Nephron (organoid): Measurements from ENCODE around the gene LRFN2.

Experiments used
- H3K27ac Mint-ChIP-seq, 3 experiments: 2 replicates each; pipeline ENCODE4 v1.8.0; 2020; ENCODE audit warnings: mixed read lengths in 3 of 3, mild to moderate bottlenecking in 2 of 3, moderate library complexity in 1 of 3
- H3K27me3 Mint-ChIP-seq: 2 replicates; pipeline ENCODE4 v1.8.0; 2021; ENCODE audit warnings: low read depth, mild to moderate bottlenecking, moderate library complexity, mixed read lengths
- H3K36me3 Mint-ChIP-seq: 2 replicates; pipeline ENCODE4 v1.8.0; 2020; ENCODE audit warnings: low read depth, mixed read lengths
- H3K4me1 Mint-ChIP-seq: 2 replicates; pipeline ENCODE4 v1.8.0; 2020; ENCODE audit warnings: mixed read lengths
- H3K4me3 Mint-ChIP-seq, 3 experiments: 2 replicates each; pipeline ENCODE4 v1.8.0; 2020; ENCODE audit warnings: mild to moderate bottlenecking in 3 of 3, mixed read lengths in 3 of 3, moderate library complexity in 2 of 3
- H3K9me3 Mint-ChIP-seq: 2 replicates; pipeline ENCODE4 v1.8.0; 2020; ENCODE audit warnings: mixed read lengths
- TF ChIP-seq, protein P1 (sequence below), 3 experiments: fragments of 200-600 bp; sonication (generic); IDR thresholded peaks; one replicate each; pipeline ENCODE4 v1.5.0; 2021; ENCODE audit warnings: antibody characterized with exemption in 3 of 3; ENCODE audit not compliant: unreplicated experiment in 3 of 3

LRFN2 gene

DNA sequence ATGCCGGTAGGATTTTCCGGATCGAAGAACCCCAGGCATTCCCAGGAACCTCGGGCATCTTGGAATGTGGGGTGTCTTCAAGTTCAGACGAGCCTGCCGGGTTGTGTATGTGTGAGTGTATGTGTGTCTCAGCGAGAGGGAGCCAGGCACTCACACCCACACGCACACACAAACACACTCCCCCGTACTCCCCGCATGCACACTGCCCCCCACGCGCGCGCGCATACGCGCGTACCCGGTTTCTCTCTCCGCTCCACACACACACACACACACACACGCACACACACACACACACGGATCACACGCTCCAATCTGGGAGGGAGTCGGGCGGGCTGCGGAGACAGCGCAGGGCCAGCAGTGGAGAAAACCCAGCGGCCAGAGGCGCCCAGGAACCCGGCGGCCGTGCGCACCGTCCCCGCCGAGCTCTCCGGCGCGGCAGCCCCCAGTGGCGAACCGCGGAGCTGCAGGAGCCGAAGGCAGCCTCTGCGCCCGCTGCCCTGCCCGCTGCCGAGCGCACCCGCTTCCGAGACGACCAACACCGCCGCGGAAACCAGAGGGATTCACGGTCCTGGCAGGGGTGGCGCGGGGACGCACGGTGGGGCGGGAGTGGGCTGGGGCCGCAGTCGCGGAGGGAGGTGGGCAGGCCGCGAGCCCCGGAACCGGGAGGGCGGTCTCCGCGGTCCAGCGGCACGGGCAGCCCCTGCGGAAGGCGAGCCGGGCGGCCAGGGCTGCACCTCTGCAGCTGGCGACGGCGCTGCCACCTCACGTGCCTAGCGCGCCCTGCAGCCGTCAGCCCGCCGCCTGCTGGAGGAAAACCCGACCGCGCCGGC, at the start of gene LRFN2:
TSS of gene LRFN2 (minus strand) at position 125 of the 830 bp plus-strand sequence.
- TF ChIP-seq, protein P1, sequence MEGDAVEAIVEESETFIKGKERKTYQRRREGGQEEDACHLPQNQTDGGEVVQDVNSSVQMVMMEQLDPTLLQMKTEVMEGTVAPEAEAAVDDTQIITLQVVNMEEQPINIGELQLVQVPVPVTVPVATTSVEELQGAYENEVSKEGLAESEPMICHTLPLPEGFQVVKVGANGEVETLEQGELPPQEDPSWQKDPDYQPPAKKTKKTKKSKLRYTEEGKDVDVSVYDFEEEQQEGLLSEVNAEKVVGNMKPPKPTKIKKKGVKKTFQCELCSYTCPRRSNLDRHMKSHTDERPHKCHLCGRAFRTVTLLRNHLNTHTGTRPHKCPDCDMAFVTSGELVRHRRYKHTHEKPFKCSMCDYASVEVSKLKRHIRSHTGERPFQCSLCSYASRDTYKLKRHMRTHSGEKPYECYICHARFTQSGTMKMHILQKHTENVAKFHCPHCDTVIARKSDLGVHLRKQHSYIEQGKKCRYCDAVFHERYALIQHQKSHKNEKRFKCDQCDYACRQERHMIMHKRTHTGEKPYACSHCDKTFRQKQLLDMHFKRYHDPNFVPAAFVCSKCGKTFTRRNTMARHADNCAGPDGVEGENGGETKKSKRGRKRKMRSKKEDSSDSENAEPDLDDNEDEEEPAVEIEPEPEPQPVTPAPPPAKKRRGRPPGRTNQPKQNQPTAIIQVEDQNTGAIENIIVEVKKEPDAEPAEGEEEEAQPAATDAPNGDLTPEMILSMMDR (IDR thresholded peaks at IDR 0.05; ENCODE audit: unreplicated experiment in 3 of 3): peak; percentile 66 to 74 (median 72)
- Mint-ChIP-seq H3K9me3 (no peaks in the 10 kb centered on the region), H3K36me3 (no peaks in the 10 kb centered on the region), H3K27me3 (peaks cover 79% of the 10 kb centered on the region), H3K27ac (peak within 1 kb of the TSS; percentile 34 to 82 (median 52)), H3K4me3 (peak within 1 kb of the TSS; percentile 83 to 95 (median 90)), H3K4me1 (peaks cover 29% of the 10 kb centered on the region)

DNA sequence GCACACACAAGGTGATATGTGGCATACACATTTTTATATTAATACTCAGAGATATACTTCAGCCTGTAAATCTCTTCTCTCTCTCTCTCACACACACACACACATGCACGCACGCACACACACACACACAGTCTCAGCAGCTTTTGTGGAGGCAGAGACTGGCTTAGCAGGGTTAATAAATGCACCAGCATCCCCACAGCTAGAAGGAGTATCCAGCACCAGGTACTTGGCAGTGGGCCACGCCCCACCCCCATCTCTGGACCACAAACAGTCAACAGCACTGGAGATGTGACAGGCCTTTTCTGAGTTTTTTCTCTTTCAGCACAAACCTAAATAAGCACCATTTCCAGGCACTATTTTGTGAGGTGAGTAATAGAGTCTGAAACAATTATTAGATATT, 47.3 kb upstream of the LRFN2 start:
- Mint-ChIP-seq H3K4me1 (peaks cover 26% of the 10 kb centered on the region), H3K36me3 (no peaks in the 10 kb centered on the region), H3K9me3 (no peaks in the 10 kb centered on the region), H3K4me3 (no peak overlapping the region), H3K27ac (peak overlapping the region in 2 of 3 experiments; percentile 44 to 60), H3K27me3 (peaks cover 13% of the 10 kb centered on the region)
- TF ChIP-seq, protein P1 (IDR thresholded peaks at IDR 0.05; ENCODE audit: unreplicated experiment in 3 of 3): no peak

DNA sequence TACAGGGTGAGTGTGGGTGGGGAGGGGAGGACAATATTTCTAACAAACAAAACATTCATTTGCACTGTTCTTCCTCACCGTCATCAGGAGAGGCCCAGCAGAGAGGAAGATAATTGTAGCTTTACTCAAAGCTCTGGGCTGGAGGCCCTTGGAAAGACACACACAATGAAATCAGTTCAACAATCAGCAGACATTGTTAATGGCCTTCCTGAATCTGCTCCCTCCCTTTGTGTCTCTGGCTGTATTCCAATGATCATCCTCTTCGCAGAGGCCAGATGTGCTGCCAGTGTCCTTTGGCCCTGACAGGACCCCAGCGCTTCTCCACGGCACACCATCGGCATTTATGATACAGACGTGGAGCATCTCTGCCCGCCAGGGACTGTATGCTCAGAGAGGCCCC, 44.6 kb upstream of the LRFN2 start:
- Mint-ChIP-seq H3K27ac (peak overlapping the region in 2 of 3 experiments; percentile 78 to 91), H3K4me3 (no peak overlapping the region), H3K4me1 (peaks cover 26% of the 10 kb centered on the region), H3K27me3 (peaks cover 12% of the 10 kb centered on the region), H3K36me3 (no peaks in the 10 kb centered on the region), H3K9me3 (no peaks in the 10 kb centered on the region)
- TF ChIP-seq, protein P1 (IDR thresholded peaks at IDR 0.05; ENCODE audit: unreplicated experiment in 3 of 3): no peak

DNA sequence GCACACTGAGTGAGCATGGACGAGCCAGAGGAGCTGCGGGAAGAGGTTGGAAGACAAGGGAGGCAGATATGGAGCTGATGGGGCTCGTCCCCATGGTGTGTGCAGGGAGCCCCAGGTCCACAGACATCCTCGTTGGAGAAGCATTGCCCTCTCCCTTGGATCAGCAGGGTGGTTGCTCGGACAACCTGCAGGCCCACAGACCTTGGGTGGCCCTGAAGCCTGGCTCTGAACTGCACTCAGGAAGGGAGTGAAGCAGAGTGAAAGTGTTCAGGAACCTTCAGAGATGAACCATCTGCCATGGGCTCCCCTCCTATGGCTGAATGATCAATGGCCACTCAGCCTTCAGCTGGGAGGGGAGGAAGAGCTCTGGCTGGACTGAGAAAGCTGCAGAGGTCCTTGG, 43.3 kb upstream of the LRFN2 start:
- Mint-ChIP-seq H3K4me1 (peaks cover 26% of the 10 kb centered on the region), H3K9me3 (no peaks in the 10 kb centered on the region), H3K27ac (peak overlapping the region in 2 of 3 experiments; percentile 67 to 72), H3K36me3 (no peaks in the 10 kb centered on the region), H3K4me3 (no peak overlapping the region), H3K27me3 (peaks cover 12% of the 10 kb centered on the region)
- TF ChIP-seq, protein P1 (IDR thresholded peaks at IDR 0.05; ENCODE audit: unreplicated experiment in 3 of 3): no peak

DNA sequence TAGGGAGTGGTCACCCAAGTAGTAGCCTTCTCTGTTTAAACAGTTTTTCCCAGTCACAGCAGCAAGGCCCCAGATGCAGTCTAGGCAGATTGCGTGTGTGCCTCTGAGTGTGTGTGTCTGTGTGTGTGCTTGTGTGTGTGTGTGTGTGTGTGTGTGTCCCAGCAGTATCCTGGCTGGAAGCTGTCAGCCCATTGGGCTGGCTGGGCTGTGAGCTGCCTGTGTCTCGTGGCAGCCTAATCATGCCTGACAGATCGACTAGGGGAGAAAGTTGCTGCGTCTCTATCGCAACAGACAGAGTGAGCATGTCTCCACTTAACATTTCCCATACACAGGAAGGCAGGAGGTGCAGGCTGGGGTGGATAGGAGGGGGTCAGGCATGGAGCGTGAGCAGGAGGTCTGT, 42.9 kb upstream of the LRFN2 start:
- Mint-ChIP-seq H3K4me3 (no peak overlapping the region), H3K9me3 (peaks cover 3% of the 10 kb centered on the region), H3K36me3 (no peaks in the 10 kb centered on the region), H3K27ac (peak overlapping the region in 2 of 3 experiments; percentile 67 to 72), H3K27me3 (peaks cover 15% of the 10 kb centered on the region), H3K4me1 (peaks cover 26% of the 10 kb centered on the region)
- TF ChIP-seq, protein P1 (IDR thresholded peaks at IDR 0.05; ENCODE audit: unreplicated experiment in 3 of 3): no peak
